Activated CD4-positive, alpha-beta T cell treated with anti-CD3 and anti-CD28 coated beads, Interleukin-2, Interleukin-6, amounts not matched to agents 100 ng/mL and 50 ng/mL, durations not matched to agents 16 hours and 8 hours (primary cell): Measurements from ENCODE around the gene FAM171A1.
"Not testable (repeated sequence)": the region's sequence is repeated elsewhere in the genome, so short reads cannot be mapped to it uniquely, and the experiment has no call there.

Source experiments
- DNase-seq: peaks from one replicate; pipeline ENCODE4 v3.0.0-alpha.2; 2020

Gene FAM171A1

GRCh38 chr10:15238555-15239335, 132.3 kb downstream of the FAM171A1 start:
- no peak for DNase-seq

DNA sequence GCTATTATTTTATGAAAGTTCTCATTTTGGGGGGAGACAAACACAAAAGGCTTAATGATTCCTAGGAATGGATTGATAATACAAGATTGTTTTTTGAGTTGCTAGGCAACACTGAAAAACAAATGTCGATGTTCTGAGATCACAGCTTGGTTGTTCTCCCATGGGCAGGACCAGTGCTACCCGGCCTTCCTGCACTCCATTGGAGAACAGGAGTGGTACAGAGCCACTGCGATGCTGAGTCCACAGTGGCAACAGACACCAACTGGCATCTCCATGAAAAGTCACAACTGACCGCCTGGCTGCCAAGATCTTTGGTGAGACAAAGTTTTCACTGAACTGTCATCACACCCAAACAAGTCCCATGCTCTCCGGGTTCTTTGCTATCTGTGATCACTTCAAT, 133.7 kb downstream of the FAM171A1 start:
- no peak for DNase-seq

DNA sequence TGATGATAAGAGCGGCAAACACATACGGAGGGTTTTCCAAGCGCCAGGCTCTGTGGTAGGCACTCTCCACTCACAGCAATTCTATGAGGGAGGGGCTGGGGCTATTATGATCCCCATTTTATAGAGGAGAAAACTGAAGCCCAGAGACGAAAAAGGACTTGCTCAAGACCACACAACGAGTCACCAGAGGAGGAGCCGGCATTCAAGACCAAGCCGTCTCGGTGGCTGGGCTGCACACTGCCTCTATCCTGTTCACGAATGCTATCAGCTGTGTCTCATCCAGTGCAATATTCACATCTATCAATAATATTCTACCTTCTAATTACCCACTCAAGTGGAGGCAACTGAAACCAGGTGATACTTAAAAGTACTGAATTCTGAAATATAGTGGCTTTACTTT, 134.7 kb downstream of the FAM171A1 start:
- no peak for DNase-seq

- no peak for DNase-seq
Observed at GRCh38 chr10:15232279-15232678, 138.8 kb downstream of the FAM171A1 start.

DNA sequence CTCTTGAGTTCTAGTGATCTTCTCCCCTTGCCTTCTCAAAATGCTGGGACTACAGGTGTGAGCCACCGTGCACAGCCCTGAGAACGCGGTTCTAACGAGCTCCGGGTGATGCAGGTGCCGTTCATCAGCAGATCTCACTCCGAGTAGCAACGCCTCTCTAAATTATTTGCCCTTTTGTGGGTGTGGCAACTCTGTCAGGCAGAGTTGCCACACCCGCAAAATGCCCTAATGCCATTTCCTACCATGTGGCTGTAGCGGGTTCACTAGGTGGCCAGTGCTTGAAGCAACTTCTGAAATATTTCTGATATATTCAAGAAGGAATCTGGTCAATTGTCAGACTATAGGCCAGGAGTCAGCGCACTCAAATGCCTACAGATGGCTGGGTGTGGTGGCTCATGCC, 139.7 kb downstream of the FAM171A1 start:
- no peak for DNase-seq

DNA sequence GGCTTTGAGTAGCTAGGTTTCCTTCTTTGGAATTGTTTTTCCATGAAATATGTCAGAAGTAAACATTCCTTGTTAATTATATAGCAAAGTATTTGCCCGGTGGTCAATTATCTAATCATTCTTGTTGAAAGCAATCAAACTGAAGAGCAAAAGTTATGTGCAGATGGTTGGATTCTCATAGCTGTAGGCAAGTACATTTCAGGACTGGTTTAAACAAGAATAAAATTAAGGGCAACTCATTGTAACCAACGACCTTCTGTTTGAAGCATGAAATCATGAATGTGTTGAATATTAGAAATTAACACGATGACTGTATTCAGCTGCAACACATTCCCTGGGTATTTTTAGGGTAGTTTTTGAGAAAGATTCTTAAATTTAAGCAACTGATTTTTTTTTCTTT, 140.8 kb downstream of the FAM171A1 start:
- no peak for DNase-seq

DNA sequence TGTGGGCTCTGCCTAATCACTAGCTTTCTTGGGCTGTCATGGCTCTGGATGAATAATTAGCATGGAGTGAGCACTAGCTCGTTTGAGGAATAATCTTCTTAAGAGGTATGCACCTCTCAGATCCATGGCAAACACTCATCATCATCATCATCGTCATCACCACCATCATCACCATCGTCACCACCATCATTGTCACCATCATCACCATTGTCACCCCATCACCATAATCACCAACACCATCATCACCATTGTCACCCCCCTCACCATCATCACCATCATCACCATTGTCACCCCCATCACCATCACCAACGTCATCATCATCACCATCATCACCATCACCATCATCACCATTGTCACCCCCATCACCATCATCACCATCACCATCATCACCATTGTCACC, 141.8 kb downstream of the FAM171A1 start:
- DNase-seq, result no peak

DNA sequence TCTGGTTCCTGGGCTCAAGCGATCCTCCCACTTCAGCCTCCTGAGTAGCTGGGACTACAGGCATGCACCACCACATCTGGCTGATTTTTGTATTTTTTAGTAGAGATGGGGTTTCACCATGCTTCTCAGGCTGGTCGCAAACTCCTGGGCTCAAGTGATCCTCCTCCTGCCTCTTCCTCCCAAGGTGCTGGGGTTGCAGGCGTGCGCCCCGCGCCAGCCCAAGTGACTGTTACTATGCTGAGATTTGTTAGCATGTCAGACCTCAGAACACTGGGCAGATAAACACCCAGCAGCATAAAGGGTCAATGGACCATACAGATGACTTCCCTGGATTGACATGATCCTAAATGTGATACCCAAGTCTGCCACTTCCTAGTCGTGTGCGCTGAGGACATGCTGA, 142.7 kb downstream of the FAM171A1 start:
- DNase-seq, result no peak

- DNase-seq, result no peak
Observed at GRCh38 chr10:15227611-15228372, 143.3 kb downstream of the FAM171A1 start.

- DNase-seq, result no peak
Observed at GRCh38 chr10:15225511-15225910, 145.6 kb downstream of the FAM171A1 start.

GRCh38 chr10:15224948-15225347, 146.1 kb downstream of the FAM171A1 start:
- no peak for DNase-seq

- no peak for DNase-seq
Observed at GRCh38 chr10:15223174-15223573, 147.9 kb downstream of the FAM171A1 start.

GRCh38 chr10:15222511-15222910, 148.6 kb downstream of the FAM171A1 start:
- no peak for DNase-seq

- no peak for DNase-seq
Observed at GRCh38 chr10:15220445-15220844, 150.6 kb downstream of the FAM171A1 start.

DNA sequence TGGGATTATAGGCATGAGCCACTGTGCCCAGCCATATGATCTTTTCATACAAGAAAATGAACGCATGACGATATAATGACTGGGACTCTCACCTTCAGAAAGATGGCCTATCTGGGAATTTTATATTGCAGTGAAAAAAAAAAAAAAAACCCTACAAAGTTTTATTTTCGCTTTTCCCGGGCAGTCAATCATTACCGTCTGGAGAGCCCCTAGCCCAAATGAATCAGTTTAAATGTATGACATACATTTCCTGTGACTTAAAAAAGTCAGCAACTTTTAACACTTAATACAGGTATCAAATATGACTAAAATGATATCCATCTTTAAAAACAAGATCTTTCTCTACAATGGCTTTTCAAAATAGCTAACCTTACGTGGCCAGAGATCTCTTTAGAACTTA, 154.4 kb downstream of the FAM171A1 start:
- DNase-seq, result no peak

GRCh38 chr10:15214237-15214636, 156.9 kb downstream of the FAM171A1 start:
- no peak for DNase-seq

- DNase-seq, result no peak
Observed at GRCh38 chr10:15213461-15213861, 157.6 kb downstream of the FAM171A1 start.

DNA sequence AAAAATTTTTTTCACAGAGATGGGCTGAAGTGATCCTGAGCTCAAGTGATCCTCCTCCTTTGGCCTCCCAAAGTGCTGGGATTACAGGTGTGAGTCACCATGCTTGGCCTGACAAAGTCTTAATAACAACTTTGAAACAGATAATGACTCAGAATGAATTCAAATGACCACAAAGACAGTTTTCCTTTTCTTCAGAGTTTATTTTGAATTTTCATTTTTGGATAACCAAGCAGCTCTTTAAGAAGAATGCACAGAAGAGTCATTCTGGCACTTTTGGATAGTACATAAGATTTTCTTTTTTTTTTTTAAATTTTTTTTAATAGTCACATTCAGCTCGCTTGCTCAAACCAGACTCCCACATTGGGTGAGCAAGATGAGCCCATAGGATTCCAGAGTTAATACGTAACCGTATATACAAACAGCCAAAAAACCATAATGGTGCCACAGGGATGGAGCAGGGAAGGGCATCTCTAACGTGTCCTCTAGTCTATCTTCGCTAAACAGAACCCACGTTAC, 159.6 kb downstream of the FAM171A1 start:
- no peak for DNase-seq

GRCh38 chr10:15210521-15210920, 160.6 kb downstream of the FAM171A1 start:
- DNase-seq, result no peak

GRCh38 chr10:15209827-15210509, 161.1 kb downstream of the FAM171A1 start:
- DNase-seq, result peak; percentile 85

DNA sequence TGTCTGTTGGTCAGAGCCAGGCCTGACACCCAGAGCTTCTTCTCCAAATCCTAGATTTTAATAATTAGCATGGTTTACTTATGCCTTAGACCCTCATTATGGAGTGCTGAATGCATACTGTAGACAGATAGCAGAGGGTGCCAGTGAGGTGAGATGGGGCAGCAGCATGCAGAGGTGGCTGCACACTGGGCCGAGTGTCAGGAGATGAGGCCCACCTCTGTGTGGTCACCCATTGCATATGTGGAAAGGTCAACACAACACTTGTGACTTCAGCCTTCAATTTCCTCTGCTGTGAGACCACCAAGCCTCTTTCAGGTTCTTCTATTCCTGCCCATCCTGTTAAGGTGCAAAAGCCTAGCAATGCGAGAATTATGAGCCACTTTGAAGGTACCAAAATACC, 162.9 kb downstream of the FAM171A1 start:
- no peak for DNase-seq

- DNase-seq, result not testable (repeated sequence)
Observed at GRCh38 chr10:15207410-15207809, 163.7 kb downstream of the FAM171A1 start.

DNA sequence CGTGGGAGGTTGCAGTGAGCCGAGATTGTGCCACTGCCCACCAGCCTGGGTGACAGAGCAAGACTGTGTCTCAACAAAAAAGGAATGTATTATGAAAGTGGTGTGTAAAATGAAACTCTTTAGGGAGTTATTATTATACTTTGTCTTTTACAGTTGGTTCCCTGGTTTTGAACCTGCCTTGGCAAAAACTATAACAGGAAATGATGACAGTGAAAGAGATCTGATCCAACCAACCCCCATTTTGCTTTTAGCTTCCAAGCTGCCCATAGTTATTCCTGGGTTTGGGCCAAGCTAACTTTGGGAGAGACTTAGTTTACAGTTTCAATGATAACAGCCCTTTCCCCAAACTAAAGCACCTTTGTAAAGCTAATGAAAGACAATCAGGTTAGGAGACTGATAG, 168.4 kb downstream of the FAM171A1 start:
- DNase-seq, result no peak

- not testable (repeated sequence) for DNase-seq
Observed at GRCh38 chr10:15202301-15202621, 168.8 kb downstream of the FAM171A1 start.
